ENCODE measurements around the gene BANF2.

DNA sequence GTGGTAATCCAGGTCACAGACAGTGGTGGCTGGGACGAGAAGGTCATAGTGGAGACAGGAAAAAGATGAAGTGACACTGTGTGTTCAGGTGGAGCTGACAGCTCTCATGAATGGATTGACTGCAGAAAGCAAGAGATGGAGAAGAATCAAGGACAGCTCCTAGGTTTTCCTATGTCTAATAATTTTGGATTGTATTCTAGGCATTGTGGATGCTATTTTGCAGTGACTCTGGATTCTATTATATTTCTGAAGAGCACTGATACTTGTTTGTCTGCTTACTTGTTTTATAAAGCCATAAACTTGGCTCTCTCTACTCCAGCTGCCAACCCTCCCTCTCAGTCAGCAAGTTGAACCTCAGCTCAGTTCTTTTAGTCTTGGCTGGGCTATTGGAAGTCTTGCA, 58.7 kb downstream of the BANF2 start:
- no peak for TF ChIP-seq POLR2AphosphoS5 (IDR thresholded peaks at IDR 0.05; ENCODE audit: low read depth, low read length)
- no peak for TF ChIP-seq CTCF (IDR thresholded peaks at IDR 0.05)
- TF ChIP-seq MAX (IDR thresholded peaks at IDR 0.05; ENCODE audit: low read depth): no peak
- TF ChIP-seq CHD2 (IDR thresholded peaks at IDR 0.05; ENCODE audit: low read length, partially characterized antibody): no peak
- TF ChIP-seq TCF12 (IDR thresholded peaks at IDR 0.05): no peak
- TF ChIP-seq PBX3 (IDR thresholded peaks at IDR 0.05): no peak
- TF ChIP-seq, protein P1, sequence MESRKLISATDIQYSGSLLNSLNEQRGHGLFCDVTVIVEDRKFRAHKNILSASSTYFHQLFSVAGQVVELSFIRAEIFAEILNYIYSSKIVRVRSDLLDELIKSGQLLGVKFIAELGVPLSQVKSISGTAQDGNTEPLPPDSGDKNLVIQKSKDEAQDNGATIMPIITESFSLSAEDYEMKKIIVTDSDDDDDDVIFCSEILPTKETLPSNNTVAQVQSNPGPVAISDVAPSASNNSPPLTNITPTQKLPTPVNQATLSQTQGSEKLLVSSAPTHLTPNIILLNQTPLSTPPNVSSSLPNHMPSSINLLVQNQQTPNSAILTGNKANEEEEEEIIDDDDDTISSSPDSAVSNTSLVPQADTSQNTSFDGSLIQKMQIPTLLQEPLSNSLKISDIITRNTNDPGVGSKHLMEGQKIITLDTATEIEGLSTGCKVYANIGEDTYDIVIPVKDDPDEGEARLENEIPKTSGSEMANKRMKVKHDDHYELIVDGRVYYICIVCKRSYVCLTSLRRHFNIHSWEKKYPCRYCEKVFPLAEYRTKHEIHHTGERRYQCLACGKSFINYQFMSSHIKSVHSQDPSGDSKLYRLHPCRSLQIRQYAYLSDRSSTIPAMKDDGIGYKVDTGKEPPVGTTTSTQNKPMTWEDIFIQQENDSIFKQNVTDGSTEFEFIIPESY (IDR thresholded peaks at IDR 0.05; ENCODE audit: borderline replicate concordance, low read depth): no peak
- no peak for TF ChIP-seq SMC3 (IDR thresholded peaks at IDR 0.05; ENCODE audit: low read depth, low read length)
- TF ChIP-seq EZH2phosphoT487 (IDR thresholded peaks at IDR 0.05; ENCODE audit: borderline replicate concordance, low read depth): no peak
